GM12892 (cell line): ENCODE measurements around the gene MNDA.

Experiments
- POLR2A ChIP-seq: IDR thresholded peaks from 2 replicates; pipeline ENCODE4 v1.6.1; 2011; ENCODE audit warnings: low read depth, low read length, control low read depth
- POLR2AphosphoS5 ChIP-seq: IDR thresholded peaks from 2 replicates; pipeline ENCODE4 v1.6.1; 2011; ENCODE audit warnings: low read depth, low read length, control low read depth

GRCh38 chr1:158830074-158830677 lies 975 bp upstream of the MNDA start:
- no peak for TF ChIP-seq POLR2AphosphoS5
- no peak for TF ChIP-seq POLR2A
